Measurements from ENCODE around the gene SAMSN1.

The SAMSN1 gene

GRCh38 chr21:14545906-14546480 is at the start of gene SAMSN1:
TSS of gene SAMSN1 (minus strand) at chr21:14546315. CDS start at chr21:14546261, 54 bp downstream.
- in situ Hi-C loops (cut with MboI; ENCODE audit: low sequenced_read_pairs), result no loop called here

GRCh38 chr21:14595449-14595848 is 49.3 kb upstream of the SAMSN1 start:
- in situ Hi-C loops (cut with MboI; ENCODE audit: low sequenced_read_pairs), result no loop called here

- in situ Hi-C loops (cut with MboI; ENCODE audit: low sequenced_read_pairs), result no loop called here
Measured at GRCh38 chr21:14594967-14595366, 48.9 kb upstream of the SAMSN1 start.

- in situ Hi-C loops (cut with MboI; ENCODE audit: low sequenced_read_pairs), result no loop called here
Measured at GRCh38 chr21:14593230-14593629, 47.1 kb upstream of the SAMSN1 start.

- in situ Hi-C loops (cut with MboI; ENCODE audit: low sequenced_read_pairs), result no loop called here
Measured at GRCh38 chr21:14592296-14593000, 46.3 kb upstream of the SAMSN1 start.

GRCh38 chr21:14591882-14592281 is 45.8 kb upstream of the SAMSN1 start:
- in situ Hi-C loops (cut with MboI; ENCODE audit: low sequenced_read_pairs), result no loop called here

- in situ Hi-C loops (cut with MboI; ENCODE audit: low sequenced_read_pairs), result no loop called here
Measured at GRCh38 chr21:14591377-14591776, 45.3 kb upstream of the SAMSN1 start.

GRCh38 chr21:14589855-14590563 is 43.9 kb upstream of the SAMSN1 start:
- in situ Hi-C loops (cut with MboI; ENCODE audit: low sequenced_read_pairs), result no loop called here

- in situ Hi-C loops (cut with MboI; ENCODE audit: low sequenced_read_pairs), result no loop called here
Measured at GRCh38 chr21:14587266-14587665, 41.2 kb upstream of the SAMSN1 start.

GRCh38 chr21:14585122-14585521 is 39.0 kb upstream of the SAMSN1 start:
- in situ Hi-C loops (cut with MboI; ENCODE audit: low sequenced_read_pairs), result no loop called here

GRCh38 chr21:14584357-14585095 is 38.4 kb upstream of the SAMSN1 start:
- in situ Hi-C loops (cut with MboI; ENCODE audit: low sequenced_read_pairs), result no loop called here

- in situ Hi-C loops (cut with MboI; ENCODE audit: low sequenced_read_pairs), result no loop called here
Measured at GRCh38 chr21:14583629-14584255, 37.6 kb upstream of the SAMSN1 start.

GRCh38 chr21:14582934-14583628 is 37.0 kb upstream of the SAMSN1 start:
- in situ Hi-C loops (cut with MboI; ENCODE audit: low sequenced_read_pairs), result no loop called here

GRCh38 chr21:14581902-14582457 is 35.9 kb upstream of the SAMSN1 start:
- in situ Hi-C loops (cut with MboI; ENCODE audit: low sequenced_read_pairs), result no loop called here

GRCh38 chr21:14573244-14573643 is 27.1 kb upstream of the SAMSN1 start:
- in situ Hi-C loops (cut with MboI; ENCODE audit: low sequenced_read_pairs), result no loop called here

GRCh38 chr21:14572204-14572780 is 26.2 kb upstream of the SAMSN1 start:
- in situ Hi-C loops (cut with MboI; ENCODE audit: low sequenced_read_pairs), result no loop called here

- in situ Hi-C loops (cut with MboI; ENCODE audit: low sequenced_read_pairs), result no loop called here
Measured at GRCh38 chr21:14569868-14570267, 23.8 kb upstream of the SAMSN1 start.

- in situ Hi-C loops (cut with MboI; ENCODE audit: low sequenced_read_pairs), result no loop called here
Measured at GRCh38 chr21:14569026-14569621, 23.0 kb upstream of the SAMSN1 start.
